GM19025 (cell line): Measurements from ENCODE around the gene TNNT3.
"Not testable (repeated sequence)": the region's sequence is repeated elsewhere in the genome, so short reads cannot be mapped to it uniquely, and the experiment has no call there.

ENCODE experiments used
- ATAC-seq: cut with Tn5 transposase; IDR thresholded peaks from one replicate; pipeline ENCODE4 v1.9.1; 2021; ENCODE audit warnings: mild to moderate bottlenecking, low read depth, moderate library complexity; ENCODE audit not compliant: unreplicated experiment

Gene TNNT3

DNA sequence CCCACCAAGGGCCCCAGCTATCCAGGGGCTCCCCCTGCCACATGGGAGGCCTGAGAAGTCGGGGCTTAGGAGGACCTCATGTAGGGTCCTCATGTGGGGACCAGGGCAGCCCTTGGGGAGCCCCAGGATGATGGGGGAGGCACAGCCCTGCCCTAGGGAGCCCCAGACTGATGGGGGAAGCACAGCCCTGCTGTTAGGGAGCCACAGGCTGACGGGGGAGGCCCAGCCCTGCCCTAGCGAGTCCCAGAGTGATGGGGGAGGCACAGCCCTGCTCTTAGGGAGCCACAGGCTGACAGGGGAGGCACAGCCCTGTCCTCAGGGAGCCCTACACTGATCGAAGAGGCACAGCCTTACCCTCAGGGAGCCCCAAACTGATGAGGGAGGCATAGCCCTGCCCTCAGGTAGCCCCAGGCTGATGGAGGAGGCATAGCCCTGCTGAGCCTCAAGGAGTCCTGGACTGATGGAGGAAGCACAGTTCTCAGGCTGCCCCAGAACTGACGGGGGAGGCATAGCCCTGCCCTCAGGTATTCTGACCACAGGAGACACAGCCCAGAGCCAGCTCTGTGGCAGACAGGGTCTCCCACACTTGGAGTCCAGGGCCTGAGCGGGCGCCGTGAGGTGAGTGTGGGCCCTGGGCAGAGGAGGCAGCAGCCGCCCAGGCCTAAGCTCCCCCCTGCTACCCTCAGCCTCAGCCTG is 38.6 kb upstream of the TNNT3 start:
- no peak for ATAC-seq

DNA sequence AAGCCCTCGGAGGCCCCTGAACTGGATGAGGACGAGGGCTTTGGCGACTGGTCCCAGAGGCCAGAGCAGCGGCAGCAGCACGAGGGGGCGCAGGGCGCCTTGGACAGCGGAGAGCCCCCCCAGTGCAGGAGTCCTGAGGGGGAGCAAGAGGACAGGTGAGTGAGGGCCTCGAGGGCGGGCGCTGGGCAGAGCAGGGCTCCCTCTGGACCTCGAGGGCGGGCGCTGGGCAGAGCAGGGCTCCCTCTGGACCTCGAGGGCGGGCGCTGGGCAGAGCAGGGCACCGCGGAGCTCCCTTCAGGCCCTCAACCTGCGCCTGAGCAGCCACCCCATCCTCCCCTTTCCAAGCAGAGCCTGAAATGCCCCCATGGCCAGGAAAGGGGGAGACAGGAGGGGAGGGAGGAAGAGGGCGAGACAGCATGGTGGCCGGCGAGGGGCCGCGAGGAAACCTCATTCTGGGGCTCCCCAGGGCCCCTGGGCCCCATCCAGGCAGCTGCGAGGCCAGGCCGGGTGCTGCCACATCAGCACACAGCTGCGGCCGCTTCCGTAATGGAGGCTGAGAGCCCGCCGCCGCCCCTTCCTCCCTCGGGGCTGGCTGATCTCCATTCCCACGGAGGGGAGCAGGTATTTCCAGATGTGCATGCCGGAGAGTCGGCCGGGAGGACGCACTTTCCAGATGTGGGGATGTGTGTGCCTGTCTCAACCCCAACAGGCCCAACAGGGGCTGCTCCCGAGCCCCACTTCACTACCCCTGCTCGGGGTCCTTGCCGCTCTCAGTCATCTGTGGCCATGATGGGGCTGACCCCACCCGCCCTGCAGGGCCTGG is 37.9 kb upstream of the TNNT3 start:
- ATAC-seq, result no peak

DNA sequence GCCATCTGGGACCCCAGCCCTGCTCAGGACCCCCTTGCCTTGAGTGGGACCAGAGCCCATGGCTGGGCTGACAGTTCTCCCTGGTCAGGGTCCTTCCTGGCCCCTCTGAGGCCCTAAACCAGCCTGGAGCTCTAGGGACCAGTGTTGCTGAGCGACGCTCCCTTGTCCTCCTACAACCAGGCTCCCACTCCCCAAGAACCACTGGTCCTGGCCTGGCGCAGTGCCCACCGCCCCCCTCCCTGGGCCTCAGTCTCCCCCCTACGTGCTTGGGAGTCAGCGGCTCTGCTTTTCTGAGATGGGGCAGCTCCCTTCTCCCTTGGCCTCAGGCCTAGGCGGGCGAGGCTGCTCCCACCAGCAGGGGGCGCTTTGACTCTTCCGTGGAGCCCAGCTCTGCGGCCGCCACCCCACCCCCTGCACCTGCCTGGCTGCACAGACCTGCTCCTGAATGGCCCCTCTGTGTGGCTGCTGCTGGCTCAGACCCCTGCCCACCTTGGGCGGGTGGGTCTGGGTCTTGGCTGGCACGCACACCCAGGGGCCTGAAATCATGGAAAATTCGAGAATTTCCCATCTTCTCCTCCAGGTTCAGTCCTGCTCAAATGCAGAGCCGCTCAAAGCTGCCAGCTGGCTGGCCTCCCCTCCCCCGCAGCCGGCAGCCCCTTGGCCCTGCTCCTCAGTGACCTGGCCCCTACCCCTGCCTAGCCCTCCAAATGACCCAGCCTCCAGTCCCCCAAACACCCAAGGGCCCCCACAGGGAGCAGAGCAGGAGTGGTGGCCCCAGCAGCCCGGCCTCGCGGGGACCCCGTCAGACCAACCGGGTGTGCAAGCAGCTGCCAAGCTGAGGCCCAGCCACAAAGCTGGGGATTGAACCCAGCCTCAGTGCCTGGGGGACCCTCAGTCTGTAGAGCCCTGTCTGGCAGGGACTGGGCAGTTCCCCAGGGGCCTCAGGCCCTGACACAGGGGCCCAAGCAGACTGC is 37.0 kb upstream of the TNNT3 start:
- no peak for ATAC-seq

DNA sequence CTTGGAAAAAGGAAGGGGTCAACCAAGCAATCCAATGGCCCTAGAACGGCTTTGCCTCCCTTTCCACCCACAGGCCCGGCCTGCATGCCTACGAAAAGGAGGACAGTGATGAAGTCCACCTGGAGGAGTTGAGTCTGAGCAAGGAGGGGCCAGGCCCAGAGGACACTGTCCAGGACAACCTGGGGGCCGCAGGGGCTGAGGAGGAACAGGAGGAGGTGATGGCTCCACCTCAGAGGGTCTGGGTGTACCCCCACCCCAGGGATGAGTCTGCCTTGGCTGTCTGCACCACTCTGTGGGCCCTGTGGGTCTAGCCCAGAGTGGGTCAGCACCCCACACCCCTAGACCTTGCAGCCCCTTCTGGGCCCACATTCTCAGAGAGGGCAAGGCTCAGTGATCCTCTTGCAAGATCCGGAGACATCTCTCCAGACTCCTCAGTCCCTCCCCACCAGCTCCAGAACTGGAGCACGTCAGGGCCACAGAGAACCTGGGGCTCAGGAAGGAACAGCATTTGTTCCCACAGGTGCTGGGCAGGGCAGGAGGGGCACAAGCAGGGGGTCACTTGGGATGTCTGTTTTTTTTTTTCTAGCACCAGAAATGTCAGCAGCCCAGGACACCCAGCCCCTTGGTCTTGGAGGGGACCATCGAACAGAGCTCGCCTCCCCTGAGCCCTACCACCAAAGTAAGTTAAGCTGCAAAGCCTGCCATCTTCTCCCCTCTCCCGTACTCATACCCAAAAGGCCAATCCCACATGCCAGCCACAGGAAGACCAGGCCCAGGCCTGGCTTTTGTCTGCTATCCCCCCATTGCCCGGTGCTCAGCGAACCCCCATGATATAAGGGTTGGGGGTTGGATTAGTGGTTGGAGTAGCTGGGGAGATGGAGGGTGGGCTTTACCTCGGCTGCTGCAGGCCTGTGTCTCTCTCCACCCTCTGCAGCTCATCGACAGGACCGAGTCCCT is 35.9 kb upstream of the TNNT3 start:
- ATAC-seq, result no peak

DNA sequence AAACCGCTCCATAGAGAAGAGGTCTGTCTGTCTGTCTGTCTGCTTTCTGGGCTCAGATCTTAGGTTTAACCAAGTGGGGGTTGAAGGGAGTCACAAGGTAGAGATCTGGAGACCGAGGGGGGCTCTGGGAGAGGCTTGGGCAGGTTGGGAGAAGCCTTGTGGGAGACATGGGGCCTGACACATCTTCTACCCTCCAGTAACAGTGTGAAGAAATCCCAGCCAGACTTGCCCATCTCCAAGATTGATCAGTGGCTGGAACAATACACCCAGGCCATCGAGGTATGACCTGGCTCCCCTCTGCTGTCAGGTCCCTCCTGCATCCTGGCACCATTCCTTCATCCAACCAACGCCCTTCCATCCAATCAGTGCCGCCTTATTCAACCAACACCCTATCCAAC is 35.2 kb upstream of the TNNT3 start:
- ATAC-seq, result no peak

DNA sequence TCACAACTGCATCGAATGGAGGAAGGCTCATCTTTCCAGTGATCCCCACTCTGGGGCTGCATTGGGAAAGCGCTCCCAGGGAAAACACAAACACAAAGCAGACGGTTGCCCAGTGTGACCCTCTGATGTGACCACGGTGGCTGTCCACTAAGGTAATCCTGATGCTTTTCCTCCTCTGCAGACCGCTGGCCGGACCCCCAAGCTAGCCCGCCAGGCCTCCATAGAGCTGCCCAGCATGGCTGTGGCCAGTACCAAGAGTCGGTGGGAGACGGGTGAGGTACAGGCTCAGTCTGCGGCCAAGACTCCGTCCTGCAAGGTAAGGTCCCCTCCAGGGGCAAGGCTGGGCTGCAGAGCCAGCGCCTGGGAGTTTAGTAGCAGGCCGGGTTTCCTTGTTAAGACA is 33.0 kb upstream of the TNNT3 start:
- not testable (repeated sequence) for ATAC-seq

DNA sequence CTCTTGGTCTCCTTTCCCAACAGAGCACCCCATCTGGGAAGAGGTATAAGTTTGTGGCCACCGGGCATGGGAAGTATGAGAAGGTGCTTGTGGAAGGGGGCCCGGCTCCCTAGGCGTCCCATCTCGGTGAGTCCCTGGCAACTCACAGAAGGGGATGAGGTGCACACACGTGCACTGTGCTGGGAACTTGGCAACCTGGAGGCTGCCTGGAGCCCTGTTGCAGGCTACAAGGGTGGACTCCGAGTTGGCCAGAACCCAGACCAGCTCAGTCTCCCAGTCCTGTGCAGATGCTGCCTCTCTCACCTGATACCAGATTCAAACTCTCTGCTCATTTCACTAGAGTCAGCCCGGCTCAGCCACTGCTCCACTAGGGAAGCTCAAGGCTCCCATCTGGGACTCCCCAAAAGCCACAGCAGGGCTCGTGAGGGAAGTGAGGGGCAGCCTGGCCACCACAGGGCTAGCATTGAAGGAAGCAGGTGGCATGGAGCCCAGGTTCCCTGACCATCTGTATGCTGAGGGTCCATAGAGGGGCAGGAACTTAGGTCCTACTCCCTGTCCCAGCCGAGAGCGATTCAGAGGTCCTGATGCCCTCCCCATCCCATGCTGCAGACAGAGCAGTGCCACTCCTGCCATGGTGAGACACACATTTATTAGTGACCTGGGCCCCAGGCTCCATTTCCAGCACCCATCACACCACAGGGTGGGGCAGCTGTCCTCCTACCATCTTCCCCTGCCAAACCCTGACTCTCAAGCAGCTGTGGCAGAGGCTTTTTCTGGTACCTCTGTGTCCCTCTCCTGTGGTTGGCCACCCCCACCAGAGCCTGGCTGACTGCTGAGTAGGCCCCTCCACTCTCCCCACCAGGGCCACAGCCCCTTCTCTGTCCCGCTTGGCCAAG is 31.8 kb upstream of the TNNT3 start:
- no peak for ATAC-seq

DNA sequence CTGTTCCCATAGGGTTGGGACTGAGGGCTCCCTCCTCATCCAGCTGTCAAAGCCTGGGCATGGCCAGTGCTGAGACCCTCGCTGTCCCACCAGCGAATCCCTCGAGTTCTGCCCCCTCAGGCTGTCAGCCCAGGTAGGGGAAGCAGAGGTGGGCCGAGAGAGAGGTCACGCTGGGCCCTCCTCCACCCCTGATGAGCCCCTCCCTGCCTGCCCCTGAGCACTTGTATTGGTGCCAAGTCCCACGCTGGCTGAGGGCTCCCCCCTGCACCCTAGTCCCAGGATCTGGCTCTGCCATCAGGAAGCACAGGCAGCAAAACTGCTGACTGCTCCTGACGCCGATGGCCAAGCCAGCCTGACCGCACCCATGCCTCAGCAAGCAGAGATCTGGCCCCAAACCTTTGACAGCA is 31.2 kb upstream of the TNNT3 start:
- no peak for ATAC-seq

DNA sequence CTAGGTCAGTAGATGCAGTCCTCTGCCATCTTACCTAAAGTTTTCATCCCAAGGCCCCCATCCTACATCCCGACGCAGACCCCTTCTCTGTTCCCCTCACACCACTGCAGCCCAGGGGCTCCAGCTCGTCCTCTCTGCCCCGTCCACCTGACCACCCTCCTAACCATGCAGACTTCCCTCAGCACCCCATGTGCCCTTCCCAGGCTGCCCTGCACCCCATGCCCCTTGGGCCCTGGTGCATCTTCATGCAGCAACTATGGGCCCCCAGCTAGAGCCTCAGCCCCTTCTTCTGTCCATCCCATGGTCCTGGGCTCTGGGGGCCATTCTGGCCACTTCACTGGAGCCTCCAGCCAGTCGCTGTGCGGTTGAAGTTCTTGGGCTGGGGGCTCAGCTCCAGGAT is 30.7 kb upstream of the TNNT3 start:
- no peak for ATAC-seq

DNA sequence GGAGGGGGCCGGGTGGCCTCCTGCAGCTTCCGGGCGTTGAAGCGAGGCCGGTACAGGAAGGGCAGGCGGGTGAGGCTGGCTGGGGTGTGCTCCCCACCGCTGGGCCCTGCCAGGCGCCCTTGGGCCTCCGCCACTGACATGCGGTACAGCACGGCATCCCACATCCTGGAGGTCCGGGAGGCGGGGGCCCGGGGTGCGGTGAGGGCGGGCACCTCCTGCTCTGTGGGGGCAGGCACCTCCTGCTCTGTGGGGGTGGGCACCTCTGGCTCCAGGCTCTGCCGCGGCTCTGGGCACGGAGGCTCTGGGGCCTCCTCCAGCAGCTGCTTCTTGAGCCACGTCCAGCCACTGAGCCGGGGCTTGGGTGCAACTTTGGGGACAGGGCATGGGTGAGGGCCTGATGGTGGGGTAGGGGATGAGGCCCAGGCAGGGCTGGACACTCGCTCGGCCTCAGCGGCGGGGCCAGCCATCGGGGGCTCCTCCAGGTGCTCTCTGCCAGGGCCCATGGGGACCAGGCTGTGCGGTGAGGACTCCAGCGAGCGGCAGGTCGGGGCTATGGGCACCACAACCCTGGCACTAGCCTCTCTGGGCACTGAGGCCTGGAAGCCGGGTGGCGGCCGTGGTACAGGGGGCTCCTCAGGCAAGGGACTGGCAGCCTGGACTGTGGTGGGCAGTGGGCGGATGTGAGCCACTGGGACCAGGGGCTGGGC is 30.1 kb upstream of the TNNT3 start:
- no peak for ATAC-seq

DNA sequence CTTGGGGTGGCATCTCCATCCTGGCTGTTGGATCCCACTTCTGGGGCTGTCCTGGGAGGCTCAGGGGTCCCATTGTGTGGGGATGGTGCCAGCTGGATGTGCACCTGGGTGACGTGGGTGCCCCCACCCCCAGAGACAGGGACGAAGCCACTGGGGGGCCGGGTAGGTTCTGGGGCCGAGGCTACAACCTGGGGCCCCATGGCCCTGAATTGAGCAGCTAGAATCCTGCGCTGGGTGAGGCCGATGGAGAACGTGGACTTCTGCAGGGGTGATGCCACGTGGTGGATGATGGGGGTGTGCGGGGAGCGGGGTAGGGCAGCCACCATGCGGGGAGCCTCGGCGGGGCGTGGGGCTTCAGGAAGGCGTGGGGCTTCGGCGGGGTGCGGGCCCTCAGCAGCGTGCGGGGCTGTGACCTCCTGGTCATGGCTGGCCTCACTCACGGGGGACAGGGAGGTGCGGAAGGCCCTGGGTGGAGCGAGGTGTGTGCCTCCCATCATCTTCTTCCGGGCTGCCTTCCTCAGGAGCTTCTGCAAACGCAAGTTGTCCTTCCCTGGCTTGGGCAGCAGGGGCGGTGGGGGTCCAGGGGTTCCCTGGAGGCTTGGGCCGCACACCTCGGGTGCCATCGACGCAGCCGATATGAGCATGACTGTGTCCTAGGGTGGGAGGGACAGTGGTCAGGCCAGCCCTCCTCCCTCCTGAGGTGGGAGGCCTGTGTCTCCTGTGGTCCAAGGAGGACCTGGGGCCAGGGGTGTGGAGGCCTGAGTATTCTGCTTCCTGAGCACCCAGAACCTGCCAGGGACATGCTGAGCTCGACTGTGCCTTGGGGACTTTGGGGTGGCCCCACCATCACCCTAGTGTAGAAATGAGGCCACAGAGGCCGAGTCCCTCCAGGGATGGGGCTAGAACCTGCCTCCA is 29.3 kb upstream of the TNNT3 start:
- ATAC-seq, result no peak

DNA sequence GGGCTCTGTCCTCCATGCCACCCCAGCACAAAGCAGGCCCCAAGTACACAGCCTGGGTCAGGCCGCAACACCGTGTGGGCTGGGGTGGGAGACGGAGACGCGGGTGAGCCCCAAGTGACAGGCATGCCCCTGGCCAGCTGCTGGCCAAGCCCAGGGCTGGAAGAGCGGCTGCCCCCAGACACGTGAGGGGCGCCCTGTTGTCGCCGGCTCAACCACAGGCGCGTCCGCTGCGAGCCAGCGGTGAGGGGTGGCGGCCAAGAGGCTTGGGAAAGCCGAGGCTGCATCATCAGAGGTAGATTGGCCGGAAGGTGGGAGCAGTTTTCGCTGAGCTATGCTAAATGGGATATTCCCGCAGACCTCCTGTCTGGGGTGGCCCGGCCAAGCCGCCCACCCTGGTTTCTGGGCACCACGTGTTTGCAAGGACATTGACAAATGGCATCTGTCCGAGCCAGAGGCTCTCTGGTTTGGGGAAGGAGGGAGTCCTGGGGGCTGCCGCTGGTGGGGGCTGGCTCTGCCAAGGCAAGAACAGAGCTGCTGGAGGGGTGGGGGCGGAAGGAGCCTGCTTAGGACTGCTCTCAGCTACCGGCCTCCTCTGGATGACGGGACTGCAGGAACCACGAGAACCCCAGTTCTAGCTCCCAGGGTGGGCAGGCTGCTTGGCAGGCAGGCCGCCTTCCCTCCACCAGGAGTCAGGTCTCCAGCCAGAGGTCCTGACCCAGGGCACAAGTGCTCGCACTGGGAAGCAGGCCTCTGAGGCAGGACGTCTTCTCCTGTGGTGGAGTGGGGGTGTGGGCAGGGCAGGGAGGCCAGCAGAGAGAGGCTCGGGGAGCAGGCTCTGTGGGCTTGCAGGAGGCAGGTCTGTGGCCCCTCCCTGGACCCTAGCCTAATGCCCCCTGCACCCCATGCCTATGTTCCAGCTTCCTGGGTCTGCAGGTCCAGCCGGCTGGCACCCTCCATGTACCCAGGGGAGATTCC is 28.4 kb upstream of the TNNT3 start:
- no peak for ATAC-seq

DNA sequence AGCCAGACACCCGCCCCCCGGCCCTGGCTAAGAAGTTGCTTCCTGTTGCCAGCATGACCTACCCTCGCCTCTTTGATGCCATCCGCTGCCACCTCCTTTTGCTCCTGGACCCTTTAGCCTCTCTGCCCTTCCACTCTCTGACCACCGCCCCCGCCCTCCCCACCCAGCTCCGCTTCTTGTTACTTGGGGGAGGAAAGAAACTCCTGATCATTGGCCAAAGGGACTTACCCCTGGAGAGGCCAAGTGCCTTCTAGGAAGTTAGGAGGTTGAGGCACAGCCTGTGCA is 27.7 kb upstream of the TNNT3 start, which contains the start of gene PRR33:
Gene PRR33 (minus strand): TSS at position 65 of the 285 bp plus-strand sequence. CDS start 1,311 bp downstream, outside the sequence.
- ATAC-seq, result no peak

DNA sequence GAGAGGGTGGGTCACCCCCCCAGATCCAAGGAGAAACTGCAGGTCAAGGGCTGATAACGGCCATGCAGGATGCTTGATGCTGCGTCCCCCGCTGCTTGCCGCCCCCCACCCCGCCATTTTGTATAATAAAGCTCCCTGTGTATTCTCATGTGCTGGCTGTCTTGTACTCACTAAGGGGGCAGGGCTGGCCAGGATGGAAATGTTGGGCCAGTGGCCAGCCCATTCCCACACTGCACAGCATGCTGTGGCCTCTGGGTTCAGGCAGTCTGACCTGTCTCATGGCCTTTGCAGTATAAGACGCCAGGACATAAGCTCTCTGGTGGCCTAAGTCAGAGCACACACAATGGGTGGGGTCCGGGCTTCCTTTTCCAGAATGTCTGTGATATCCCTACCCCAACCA is 27.4 kb upstream of the TNNT3 start:
- no peak for ATAC-seq

DNA sequence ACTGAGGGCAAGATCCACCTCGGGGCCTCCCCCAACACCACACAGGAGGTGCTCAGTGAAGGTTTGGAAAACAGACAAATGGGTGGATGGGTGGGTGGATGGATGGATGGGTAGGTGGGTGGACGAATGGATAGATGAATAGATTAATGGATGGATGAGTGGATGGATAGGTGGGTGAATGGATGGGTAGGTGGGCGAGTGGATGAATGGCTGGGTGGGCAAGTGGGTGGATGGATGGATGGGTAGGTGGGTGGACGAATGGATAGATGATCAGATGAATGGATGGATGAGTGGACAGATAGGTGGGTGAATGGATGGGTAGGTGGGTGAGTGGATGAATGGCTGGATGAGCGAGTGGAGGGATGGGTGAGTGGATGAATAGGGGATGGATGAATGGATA is 26.9 kb upstream of the TNNT3 start:
- ATAC-seq, result no peak
